Measurements from ENCODE around the gene BCAS1.
A peak's percentile ranks its signal among the peaks of the same experiment; 100 is the strongest.

Gene BCAS1

GRCh38 chr20:54078296-54078984 is 8.0 kb upstream of the BCAS1 start:
- DNase-seq (ENCODE audit: low read depth in 2 of 2): peak in 1 of 2 donors; percentile 11

- DNase-seq (ENCODE audit: low read depth in 2 of 2): no peak
Observed at GRCh38 chr20:54076259-54076658, 5.9 kb upstream of the BCAS1 start.

GRCh38 chr20:54075322-54075721 is 4.9 kb upstream of the BCAS1 start:
- no peak for DNase-seq (ENCODE audit: low read depth in 2 of 2)

GRCh38 chr20:54074511-54074910 is 4.1 kb upstream of the BCAS1 start:
- no peak for DNase-seq (ENCODE audit: low read depth in 2 of 2)

DNA sequence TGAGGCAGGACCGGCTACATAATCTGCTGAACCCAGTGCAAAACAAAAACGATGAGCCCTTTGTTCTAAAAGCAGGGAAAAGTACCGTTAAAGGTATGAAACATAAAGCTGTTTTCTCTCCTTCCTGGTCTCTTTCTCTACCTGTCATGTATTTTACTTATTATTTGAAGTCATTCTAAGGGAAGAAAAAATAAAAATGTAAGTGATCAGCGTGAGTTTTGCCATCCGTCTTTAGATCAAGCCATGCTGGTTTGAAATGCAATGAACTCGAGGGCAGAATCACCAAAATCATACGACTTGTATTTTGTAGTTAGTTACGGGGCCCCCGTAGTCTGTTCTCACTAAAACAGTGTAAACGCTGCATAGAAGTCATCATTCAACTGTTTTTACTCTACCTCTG is 2.9 kb upstream of the BCAS1 start:
- no peak for DNase-seq (ENCODE audit: low read depth in 2 of 2)

DNA sequence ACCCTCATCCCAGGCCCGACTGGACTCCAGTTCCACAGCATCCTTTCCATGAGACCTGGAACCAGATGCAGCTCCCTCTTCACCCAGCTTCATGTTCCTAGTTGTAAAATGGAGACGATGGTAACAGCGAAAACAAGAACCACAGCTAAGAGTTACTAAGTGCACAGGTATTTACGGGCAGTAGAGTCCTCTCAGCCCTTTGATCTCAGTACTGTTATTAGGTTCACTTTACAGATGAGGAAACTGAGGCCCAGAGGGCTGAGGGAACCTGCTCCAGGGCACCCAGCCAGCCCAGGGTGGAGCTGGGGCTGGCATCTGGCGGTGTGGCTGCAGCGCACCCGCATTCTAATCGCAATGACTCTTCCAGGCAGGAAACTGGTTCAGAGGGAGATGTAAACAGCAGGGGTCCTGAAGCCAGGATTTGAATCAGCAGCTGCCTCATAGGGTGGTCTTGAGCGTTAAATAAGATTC is 858 bp downstream of the BCAS1 start:
- DNase-seq (ENCODE audit: low read depth in 2 of 2): no peak

DNA sequence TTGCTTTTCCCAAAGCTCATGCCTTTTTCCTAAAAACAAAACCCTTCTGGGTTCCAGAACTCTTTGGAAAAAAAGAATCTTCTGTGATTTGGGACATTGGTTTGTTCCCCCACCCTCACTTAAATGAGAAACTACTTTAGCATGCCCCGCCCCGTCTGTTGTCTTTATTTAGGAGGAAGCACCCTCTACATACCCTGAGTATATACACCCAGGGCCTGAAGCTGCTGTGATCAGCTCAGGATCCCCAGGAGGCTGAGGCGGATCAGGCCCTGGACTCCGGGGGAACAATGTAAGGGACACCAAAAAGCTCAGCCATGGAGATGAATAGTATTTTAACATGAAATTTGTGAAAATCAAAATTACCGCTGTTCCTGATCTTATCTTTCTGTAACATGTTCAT is 1.4 kb downstream of the BCAS1 start:
- DNase-seq (ENCODE audit: low read depth in 2 of 2): no peak

DNA sequence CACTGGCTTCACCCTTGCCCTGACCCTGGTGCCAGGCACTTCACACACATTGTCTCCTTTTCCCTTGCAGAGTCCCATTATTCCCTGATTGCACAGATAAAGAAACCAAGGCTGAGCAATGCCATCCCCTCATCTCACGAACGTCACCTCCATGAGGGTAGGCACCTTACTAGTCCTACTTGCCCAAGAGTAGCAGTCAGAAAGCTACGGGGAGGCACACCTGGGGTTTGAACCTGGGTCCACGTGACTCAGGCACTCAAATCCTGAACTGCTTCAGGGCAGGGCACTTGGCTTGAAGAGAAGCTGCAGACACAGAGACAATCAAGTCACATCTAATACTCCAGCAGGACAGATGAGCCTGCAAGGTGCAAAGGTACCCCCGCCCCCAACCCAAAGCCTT is 1.9 kb downstream of the BCAS1 start:
- DNase-seq (ENCODE audit: low read depth in 2 of 2): no peak

GRCh38 chr20:54067606-54068174 is 2.7 kb downstream of the BCAS1 start:
- no peak for DNase-seq (ENCODE audit: low read depth in 2 of 2)

GRCh38 chr20:54065601-54066038 is 4.8 kb downstream of the BCAS1 start:
- DNase-seq (ENCODE audit: low read depth in 2 of 2): no peak

GRCh38 chr20:54064939-54065338 is 5.5 kb downstream of the BCAS1 start:
- no peak for DNase-seq (ENCODE audit: low read depth in 2 of 2)

GRCh38 chr20:54063992-54064676 is 6.3 kb downstream of the BCAS1 start:
- DNase-seq (ENCODE audit: low read depth in 2 of 2): peak in 1 of 2 donors; percentile 38

- no peak for DNase-seq (ENCODE audit: low read depth in 2 of 2)
Observed at GRCh38 chr20:54063580-54063979, 6.8 kb downstream of the BCAS1 start.

GRCh38 chr20:54062812-54063280 is 7.5 kb downstream of the BCAS1 start:
- no peak for DNase-seq (ENCODE audit: low read depth in 2 of 2)

DNA sequence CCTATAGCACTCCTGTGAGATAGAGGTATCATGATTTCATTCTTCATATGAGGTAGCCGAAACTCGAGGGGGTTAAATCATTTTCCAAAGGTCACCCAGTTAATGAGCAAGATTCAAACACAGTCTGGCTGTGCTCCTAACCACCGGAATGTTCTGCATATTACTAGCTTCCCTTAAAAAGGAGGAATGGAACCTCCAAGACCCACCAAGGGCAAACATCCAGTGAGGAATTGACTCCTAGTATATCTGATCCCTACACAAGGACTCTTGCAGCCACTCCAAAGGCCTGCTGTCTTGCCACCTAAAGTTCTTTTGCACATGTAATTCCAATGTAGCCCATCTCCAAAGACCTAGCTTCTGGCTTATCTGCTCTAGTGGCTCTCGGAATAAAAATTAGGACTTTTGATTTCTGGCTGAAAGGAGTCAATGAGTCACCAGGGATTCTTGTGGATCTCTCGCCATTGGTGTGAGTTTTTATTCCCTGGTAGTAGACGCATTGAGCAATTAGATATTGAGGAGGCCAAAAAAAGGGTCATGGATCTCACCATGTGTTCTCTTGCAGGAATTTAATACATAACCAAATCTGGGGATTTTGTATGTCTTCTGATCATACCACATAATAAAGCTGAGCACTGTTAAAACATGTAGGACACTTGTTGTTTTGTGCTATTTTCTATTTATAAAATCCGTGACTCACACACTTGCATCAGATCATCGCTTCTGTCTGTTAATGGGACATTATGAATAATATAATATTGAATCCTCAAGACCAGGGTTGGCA is 9.1 kb downstream of the BCAS1 start:
- DNase-seq (ENCODE audit: low read depth in 2 of 2): no peak

DNA sequence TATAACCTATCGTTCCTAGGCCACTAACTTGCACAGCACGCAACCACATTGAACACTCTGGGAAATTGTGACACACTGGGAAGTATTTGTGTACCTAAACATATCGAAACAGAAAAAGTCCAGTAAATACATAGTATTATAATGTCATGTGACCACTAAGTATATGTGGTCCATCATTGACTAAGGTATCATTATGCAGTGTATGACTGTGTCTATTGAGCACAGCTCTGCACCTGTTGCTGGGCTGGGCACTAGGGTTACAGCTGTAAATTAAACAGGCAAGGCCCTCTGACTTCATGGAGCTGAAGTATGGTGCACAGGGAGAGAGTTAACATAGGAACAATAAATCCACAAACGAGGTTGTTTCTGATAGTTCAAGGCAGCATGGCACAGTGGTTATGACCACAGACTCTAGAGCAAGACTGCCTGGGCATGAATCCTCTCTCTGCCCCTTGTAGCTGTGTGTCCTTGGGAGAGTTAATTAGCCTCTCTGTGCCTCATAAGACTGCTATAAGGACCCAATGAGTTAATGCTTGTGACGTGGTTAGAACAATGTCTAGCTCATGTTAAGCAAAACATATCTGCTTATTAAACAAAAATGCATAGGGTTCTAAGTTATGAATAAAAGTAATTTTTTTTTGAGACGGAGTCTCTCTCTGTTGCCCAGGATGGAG is 10.6 kb downstream of the BCAS1 start:
- no peak for DNase-seq (ENCODE audit: low read depth in 2 of 2)

DNA sequence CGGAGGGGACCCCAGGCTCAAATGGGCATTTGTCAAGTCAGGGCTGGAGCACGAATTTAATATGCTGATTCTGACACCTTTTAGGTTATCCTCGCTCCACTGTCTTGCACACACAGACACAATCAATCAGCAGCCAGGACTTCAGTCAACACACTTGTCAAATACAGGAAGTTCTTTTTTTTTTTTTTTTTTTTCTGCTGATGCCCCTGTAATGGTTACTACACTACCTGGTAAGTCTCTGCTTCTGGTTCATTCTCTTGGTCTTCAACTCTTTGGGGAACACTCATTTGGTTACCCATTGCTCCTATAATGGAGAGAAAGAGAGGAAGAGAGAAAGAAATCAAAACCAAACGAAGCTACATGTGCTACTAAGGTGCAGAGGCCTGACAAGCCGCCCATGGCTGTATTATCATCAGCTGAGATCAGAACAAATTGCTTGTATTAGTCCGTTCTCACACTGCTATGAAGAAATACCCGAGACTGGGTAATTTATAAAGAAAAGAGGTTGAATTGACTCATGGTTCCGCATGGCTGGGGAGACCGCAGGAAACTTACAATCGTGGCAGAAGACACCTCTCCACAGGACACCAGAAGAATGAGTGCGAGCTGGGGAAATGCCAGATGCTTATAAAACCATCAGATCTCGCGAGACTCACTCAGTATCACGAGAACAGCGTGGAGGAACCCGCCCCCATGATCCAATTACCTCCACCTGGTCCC is 11.8 kb downstream of the BCAS1 start:
- no peak for DNase-seq (ENCODE audit: low read depth in 2 of 2)

- DNase-seq (ENCODE audit: low read depth in 2 of 2): no peak
Observed at GRCh38 chr20:54056762-54057639, 13.4 kb downstream of the BCAS1 start.

GRCh38 chr20:54054516-54054915 is 15.9 kb downstream of the BCAS1 start:
- DNase-seq (ENCODE audit: low read depth in 2 of 2): no peak

DNA sequence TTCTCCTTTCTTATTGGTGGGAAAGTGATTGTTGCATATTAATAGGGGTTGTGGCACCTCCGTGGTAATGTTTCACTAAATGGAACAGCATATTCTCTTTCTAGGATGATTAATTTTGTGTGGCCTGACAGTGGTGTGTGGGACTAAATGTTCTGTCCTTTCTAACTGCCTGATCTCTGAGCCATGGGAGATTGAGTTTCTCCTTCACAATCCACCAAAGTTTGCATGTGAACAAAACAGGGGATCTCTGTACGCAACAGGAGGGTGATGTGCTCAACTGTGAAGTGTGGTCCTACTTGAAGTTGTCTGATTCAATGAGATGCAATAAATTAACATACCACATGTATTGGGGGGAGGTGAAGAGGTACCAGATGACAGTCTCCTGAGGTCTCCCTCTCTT is 19.3 kb downstream of the BCAS1 start:
- DNase-seq (ENCODE audit: low read depth in 2 of 2): no peak
